CD14-positive monocyte (primary cell): ENCODE data around the gene SEC14L1. TPM values are rescaled to one million over a fixed set of nuclear protein-coding genes. Genes with fewer than 3 reads are reported as not detected.

Experiments
- DNase-seq, 3 donors: peaks; one replicate each; pipeline ENCODE4 v3.0.0-alpha.2; 2011 to 2022
- H2AFZ ChIP-seq: 2 replicates; pipeline ENCODE4 v1.6.0; 2012; ENCODE audit warnings: mild to moderate bottlenecking, low read depth, low read length, inconsistent platforms; ENCODE audit not compliant: insufficient read depth, poor library complexity, severe bottlenecking
- H3K27ac ChIP-seq, 2 donors: 1 replicate in 1 of 2; 2 replicates in 1 of 2; pipeline ENCODE4 v1.5.1; 2012 to 2013; ENCODE audit warnings: low read length in 2 of 2, control low read depth in 1 of 2, inconsistent platforms in 1 of 2, low read depth in 1 of 2, mild to moderate bottlenecking in 1 of 2
- H3K27me3 ChIP-seq, 2 donors: one replicate each; pipeline versions ENCODE4 v1.6.0 to v1.6.1; 2011 to 2013; ENCODE audit warnings: low read length in 2 of 2; ENCODE audit not compliant: control insufficient read depth in 2 of 2, insufficient read depth in 2 of 2
- H3K36me3 ChIP-seq, 2 donors: replicated peaks in 1 of 2; 1 replicate in 1 of 2; 2 replicates in 1 of 2; pipeline versions ENCODE4 v1.5.1 to v1.6.1; 2012 to 2013; ENCODE audit warnings: low read length in 2 of 2, control low read depth in 1 of 2, inconsistent platforms in 1 of 2, mild to moderate bottlenecking in 1 of 2; ENCODE audit not compliant: insufficient read depth in 2 of 2, control insufficient read depth in 1 of 2
- H3K4me1 ChIP-seq, 2 donors: 1 replicate in 1 of 2; 2 replicates in 1 of 2; pipeline versions ENCODE4 v1.5.1 to v1.6.1; 2012 to 2013; ENCODE audit warnings: low read length in 2 of 2, control low read depth in 1 of 2, inconsistent platforms in 1 of 2, mild to moderate bottlenecking in 1 of 2, moderate library complexity in 1 of 2; ENCODE audit not compliant: insufficient read depth in 2 of 2, control insufficient read depth in 1 of 2
- H3K4me2 ChIP-seq: replicated peaks from 2 replicates; pipeline ENCODE3; 2012; ENCODE audit warnings: low read length, moderate library complexity, mild to moderate bottlenecking; ENCODE audit not compliant: poor library complexity, severe bottlenecking; ENCODE audit errors: extremely low read depth
- H3K4me3 ChIP-seq, 3 experiments: fragments of 200-600 bp in 1 of 3; sonication (generic) in 1 of 3; replicated peaks in 1 of 3; 1 replicate in 2 of 3; 2 replicates in 1 of 3; pipeline ENCODE4 v1.5.1; 2011 to 2013; ENCODE audit warnings: low read length in 3 of 3, mild to moderate bottlenecking in 3 of 3, control low read depth in 2 of 3, low read depth in 2 of 3, inconsistent platforms in 1 of 3, moderate library complexity in 1 of 3
- H3K79me2 ChIP-seq: 2 replicates; pipeline ENCODE4 v1.6.0; 2012; ENCODE audit warnings: mild to moderate bottlenecking, control low read depth, inconsistent platforms, low read length, moderate library complexity; ENCODE audit not compliant: insufficient read depth
- H3K9ac ChIP-seq: 2 replicates; pipeline ENCODE4 v1.6.0; 2017; ENCODE audit warnings: low read length, mild to moderate bottlenecking; ENCODE audit not compliant: insufficient read depth, poor library complexity, severe bottlenecking
- H3K9me3 ChIP-seq, 2 donors: replicated peaks in 1 of 2; 1 replicate in 1 of 2; 2 replicates in 1 of 2; pipeline versions ENCODE4 v1.5.1 to v1.6.1; 2012 to 2013; ENCODE audit warnings: low read length in 2 of 2, control low read depth in 1 of 2; ENCODE audit not compliant: control insufficient read depth in 1 of 2, insufficient read depth in 1 of 2
- H4K20me1 ChIP-seq: 2 replicates; pipeline ENCODE4 v1.6.0; 2012; ENCODE audit warnings: mild to moderate bottlenecking, low read length, control low read depth, moderate library complexity; ENCODE audit not compliant: insufficient read depth
- H3K27ac Mint-ChIP-seq, 7 donors: one replicate each; pipeline ENCODE4 v1.8.0; 2020; ENCODE audit warnings: mild to moderate bottlenecking in 7 of 7, mixed read lengths in 7 of 7, moderate library complexity in 6 of 7, inconsistent platforms in 2 of 7
- H3K27me3 Mint-ChIP-seq, 3 donors: one replicate each; pipeline ENCODE4 v1.8.0; 2021 to 2022; ENCODE audit warnings: low read depth in 3 of 3, mild to moderate bottlenecking in 3 of 3, mixed read lengths in 3 of 3, moderate library complexity in 3 of 3, inconsistent platforms in 1 of 3
- H3K36me3 Mint-ChIP-seq, 2 donors: one replicate each; pipeline ENCODE4 v1.8.0; 2020; ENCODE audit warnings: mixed read lengths in 2 of 2, inconsistent platforms in 1 of 2, mild to moderate bottlenecking in 1 of 2
- H3K4me1 Mint-ChIP-seq: one replicate; pipeline ENCODE4 v1.8.0; 2020; ENCODE audit warnings: mild to moderate bottlenecking, mixed read lengths
- H3K4me3 Mint-ChIP-seq, 2 donors: one replicate each; pipeline ENCODE4 v1.8.0; 2020; ENCODE audit warnings: mild to moderate bottlenecking in 2 of 2, mixed read lengths in 2 of 2, moderate library complexity in 1 of 2
- H3K9me3 Mint-ChIP-seq, 7 donors: one replicate each; pipeline ENCODE4 v1.8.0; 2020 to 2022; ENCODE audit warnings: mixed read lengths in 7 of 7, mild to moderate bottlenecking in 6 of 7, moderate library complexity in 6 of 7, inconsistent platforms in 2 of 7
- WGBS: methylation state at CpG from one replicate; pipeline ENCODE4 v1.1.5; 2013; ENCODE audit warnings: missing lambda C conversion rate; ENCODE audit not compliant: insufficient coverage; 5-methylcytosine and 5-hydroxymethylcytosine counted together
- intact Hi-C, 2 donors: fragments of 100-400 bp; cut with micrococcal nuclease; formaldehyde crosslinking; loops; one replicate each; pipeline versions ENCODE4 v1.15.0 to v1.15.1; 2023
- polyA plus RNA-seq, 3 donors: library from polyadenylated mRNA; depleted of rRNA in 1 of 3; unstranded in 2 of 3; stranded (reverse) in 1 of 3; fragments of 300-500 nt in 2 of 3; fragments of >200 nt in 1 of 3; fragmentation: Illumina TruSeq in 2 of 3; gene quantifications; 1 replicate in 2 of 3; 2 replicates in 1 of 3; pipeline ENCODE4 v1.2.3, GENCODE V29; 2012 to 2021
- TF ChIP-seq, protein P1 (sequence below): fragments of 200-600 bp; IDR thresholded peaks from one replicate; pipeline ENCODE4 v1.8.0; 2022; ENCODE audit warnings: antibody characterized with exemption, mild to moderate bottlenecking

SEC14L1 gene
- polyA plus RNA-seq, 3 donors, result 34.1 to 76.4 (median 43.2) TPM

DNA sequence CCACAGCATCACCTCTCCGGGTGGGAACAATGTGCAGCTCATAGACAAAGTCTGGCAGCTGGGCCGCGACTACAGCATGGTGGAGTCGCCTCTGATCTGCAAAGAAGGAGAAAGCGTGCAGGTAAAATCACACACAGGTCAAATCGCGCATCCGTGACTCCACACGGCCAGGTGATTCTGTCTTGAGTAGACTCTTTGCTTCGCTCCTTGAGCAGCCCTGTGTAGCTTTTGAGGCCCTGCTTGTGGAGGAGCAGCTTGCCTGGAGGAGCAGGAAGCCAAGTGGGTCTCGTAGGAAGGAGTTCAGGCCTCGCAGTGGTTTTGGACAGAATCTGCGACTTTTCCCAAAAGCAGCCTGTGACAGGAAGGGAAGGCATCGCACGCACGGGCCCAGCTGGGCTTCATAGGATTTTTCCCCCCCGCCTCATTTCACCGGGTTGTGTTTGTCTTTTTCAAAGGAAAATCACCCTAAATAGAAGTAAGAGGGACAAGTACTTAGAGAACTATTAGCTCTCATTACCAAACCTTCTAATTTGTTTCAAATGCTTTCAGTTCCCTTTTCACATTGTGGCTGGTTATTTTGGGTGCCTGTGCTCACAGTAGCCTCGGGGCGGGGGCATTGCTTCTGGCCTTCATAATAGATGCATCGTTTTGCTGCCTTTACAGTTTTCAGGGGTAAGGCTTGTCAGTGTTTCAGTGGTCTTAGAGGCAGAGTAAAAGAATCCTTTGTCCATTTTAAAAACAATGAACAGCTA is 71.5 kb downstream of the SEC14L1 start:
- Histone ChIP-seq H2AFZ (no peak overlapping the region), H4K20me1 (peaks cover 82% of the 10 kb centered on the region), H3K9ac (peak overlapping the region; percentile 6), H3K79me2 (no peaks in the 10 kb centered on the region), H3K27ac (peak overlapping the region; percentile 62 to 71), H3K36me3 (peaks cover 95 to 97% of the 10 kb centered on the region in 2 donors), H3K4me1 (peaks cover 15 to 22% of the 10 kb centered on the region in 2 donors), H3K4me2 (no peak overlapping the region), H3K9me3 (no peaks in the 10 kb centered on the region), H3K27me3 (no peaks in the 10 kb centered on the region), H3K4me3 (no peak overlapping the region)
- 86% methylated on average over 11 of the region's 21 CpGs for WGBS
- Mint-ChIP-seq H3K27me3 (peaks cover 0 to 2% (median 1%) of the 10 kb centered on the region in 3 donors), H3K9me3 (no peaks in the 10 kb centered on the region), H3K4me3 (peak overlapping the region in 1 of 2 donors; percentile 68), H3K36me3 (peaks cover 92 to 94% of the 10 kb centered on the region in 2 donors), H3K27ac (peak overlapping the region; percentile 62 to 83 (median 71)), H3K4me1 (peaks cover 18% of the 10 kb centered on the region)
- intact Hi-C loops, result no loop called here
- DNase-seq, result peak in 1 of 3 donors; percentile 31
- TF ChIP-seq, protein P1, sequence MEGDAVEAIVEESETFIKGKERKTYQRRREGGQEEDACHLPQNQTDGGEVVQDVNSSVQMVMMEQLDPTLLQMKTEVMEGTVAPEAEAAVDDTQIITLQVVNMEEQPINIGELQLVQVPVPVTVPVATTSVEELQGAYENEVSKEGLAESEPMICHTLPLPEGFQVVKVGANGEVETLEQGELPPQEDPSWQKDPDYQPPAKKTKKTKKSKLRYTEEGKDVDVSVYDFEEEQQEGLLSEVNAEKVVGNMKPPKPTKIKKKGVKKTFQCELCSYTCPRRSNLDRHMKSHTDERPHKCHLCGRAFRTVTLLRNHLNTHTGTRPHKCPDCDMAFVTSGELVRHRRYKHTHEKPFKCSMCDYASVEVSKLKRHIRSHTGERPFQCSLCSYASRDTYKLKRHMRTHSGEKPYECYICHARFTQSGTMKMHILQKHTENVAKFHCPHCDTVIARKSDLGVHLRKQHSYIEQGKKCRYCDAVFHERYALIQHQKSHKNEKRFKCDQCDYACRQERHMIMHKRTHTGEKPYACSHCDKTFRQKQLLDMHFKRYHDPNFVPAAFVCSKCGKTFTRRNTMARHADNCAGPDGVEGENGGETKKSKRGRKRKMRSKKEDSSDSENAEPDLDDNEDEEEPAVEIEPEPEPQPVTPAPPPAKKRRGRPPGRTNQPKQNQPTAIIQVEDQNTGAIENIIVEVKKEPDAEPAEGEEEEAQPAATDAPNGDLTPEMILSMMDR, result no peak

- no peaks in the 10 kb centered on the region for H3K9me3 Mint-ChIP-seq
- no peak overlapping the region for H3K4me3 ChIP-seq
- H3K4me2 ChIP-seq, result no peak overlapping the region
- H3K36me3 ChIP-seq, result peaks cover 94 to 97% of the 10 kb centered on the region in 2 donors
- peaks cover 87% of the 10 kb centered on the region for H4K20me1 ChIP-seq
- H3K9me3 ChIP-seq, result no peaks in the 10 kb centered on the region
- WGBS, result 88% methylated on average over 40 of the region's 40 CpGs
- no peaks in the 10 kb centered on the region for H3K79me2 ChIP-seq
- no peaks in the 10 kb centered on the region for H3K27me3 ChIP-seq
- peak overlapping the region in 1 of 2 donors; percentile 68 for H3K4me3 Mint-ChIP-seq
- peak overlapping the region in 4 of 7 donors; percentile 68 to 83 (median 81) for H3K27ac Mint-ChIP-seq
- peaks cover 92 to 94% of the 10 kb centered on the region in 2 donors for H3K36me3 Mint-ChIP-seq
- peaks cover 15 to 22% of the 10 kb centered on the region in 2 donors for H3K4me1 ChIP-seq
- H2AFZ ChIP-seq, result no peak overlapping the region
- DNase-seq, result no peak
- peaks cover 18% of the 10 kb centered on the region for H3K4me1 Mint-ChIP-seq
- intact Hi-C loops, result no loop called here
- TF ChIP-seq, protein P1, result no peak
- peak overlapping the region; percentile 6 for H3K9ac ChIP-seq
- H3K27me3 Mint-ChIP-seq, result peaks cover 0 to 2% (median 1%) of the 10 kb centered on the region in 3 donors
- peak overlapping the region; percentile 62 to 71 for H3K27ac ChIP-seq
These were observed 72.3 kb downstream of the SEC14L1 start for GRCh38 chr17:77212833-77213777.
